Fibroblast of skin of right biceps (primary cell): ENCODE results near the gene RGS6.

Experiments
- DNase-seq: peaks from one replicate; pipeline ENCODE4 v3.0.0-alpha.2; 2013

Gene RGS6

DNA sequence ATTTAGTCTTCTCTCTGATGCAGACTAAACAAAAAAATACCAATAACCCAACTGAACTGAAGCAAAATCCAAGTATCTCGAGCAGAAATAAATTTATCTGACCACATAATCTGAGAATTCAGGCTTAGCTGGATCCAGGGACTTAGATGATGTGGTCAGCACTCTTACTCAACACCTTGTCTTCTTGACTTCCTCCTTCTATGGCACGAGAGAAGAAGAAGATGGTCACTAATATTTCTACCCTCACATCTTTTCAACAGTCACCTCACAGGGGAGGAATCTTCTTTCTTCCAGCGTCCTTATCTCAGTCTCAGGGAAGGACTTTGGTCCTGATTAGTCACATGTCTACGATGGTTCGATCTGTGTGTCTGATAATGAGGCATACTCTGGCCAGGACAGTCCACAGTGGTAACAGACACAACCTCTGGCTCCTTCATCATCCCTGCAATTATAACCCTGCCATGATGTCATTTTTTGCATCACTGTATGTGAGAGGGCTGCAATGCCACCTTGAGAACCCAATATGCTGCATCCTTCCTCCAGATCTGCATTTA, 15.8 kb downstream of the RGS6 start:
- DNase-seq = no peak

- DNase-seq = peak; percentile 1
These were observed 20.4 kb downstream of the RGS6 start for GRCh38 chr14:71952381-71953363.

DNA sequence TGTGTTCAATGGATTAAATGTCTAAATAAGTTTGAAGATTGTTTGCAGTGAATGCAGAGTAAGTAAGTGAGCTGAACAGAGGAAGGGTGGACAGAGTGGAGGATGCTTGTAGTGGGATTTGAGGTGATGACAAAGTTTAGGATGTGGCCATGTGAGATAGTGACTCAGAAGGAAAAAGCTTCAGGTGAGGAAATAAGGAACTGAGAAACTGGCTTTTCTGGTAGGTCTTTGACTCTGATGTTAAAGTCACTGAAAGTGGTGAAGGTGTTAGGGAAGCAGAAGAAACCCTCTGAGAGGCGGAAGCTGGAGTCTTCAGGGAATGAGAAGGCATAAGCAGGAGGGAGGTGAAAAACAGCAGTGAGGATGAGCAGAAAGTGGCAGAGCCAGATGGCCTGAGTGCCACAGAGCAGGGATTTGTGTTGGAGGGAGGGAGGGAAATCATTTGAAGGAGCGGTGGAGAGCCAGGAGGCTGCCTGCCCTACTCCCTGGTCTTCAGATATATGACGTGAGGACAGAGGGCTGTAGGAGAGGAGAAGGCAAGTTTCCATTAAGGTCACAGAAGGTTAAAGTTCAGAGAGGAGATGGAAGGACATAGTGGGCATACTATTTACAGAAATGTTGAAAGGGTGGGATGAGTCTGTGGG, 24.8 kb downstream of the RGS6 start:
- no peak for DNase-seq

DNA sequence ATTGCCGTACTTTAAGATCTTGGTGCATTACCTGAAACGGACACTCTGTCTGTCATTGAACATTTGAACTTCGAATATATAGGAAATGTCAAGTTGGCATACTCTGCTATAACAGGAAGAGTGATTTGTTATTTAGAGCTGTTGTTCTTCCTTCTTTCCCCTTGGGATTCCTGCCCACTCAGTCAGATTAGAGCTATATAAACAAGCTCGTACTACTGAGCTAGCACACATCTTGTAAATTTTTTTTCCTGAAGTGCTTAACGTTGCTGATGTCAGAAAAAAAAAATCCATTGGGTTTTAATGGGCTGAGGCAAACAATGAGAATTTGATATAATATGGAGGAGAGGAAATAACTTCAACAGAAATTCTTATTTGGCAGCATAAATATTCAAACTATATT, 26.8 kb downstream of the RGS6 start:
- DNase-seq = no peak

- no peak for DNase-seq
These were observed 28.5 kb downstream of the RGS6 start for GRCh38 chr14:71960494-71961353.

DNA sequence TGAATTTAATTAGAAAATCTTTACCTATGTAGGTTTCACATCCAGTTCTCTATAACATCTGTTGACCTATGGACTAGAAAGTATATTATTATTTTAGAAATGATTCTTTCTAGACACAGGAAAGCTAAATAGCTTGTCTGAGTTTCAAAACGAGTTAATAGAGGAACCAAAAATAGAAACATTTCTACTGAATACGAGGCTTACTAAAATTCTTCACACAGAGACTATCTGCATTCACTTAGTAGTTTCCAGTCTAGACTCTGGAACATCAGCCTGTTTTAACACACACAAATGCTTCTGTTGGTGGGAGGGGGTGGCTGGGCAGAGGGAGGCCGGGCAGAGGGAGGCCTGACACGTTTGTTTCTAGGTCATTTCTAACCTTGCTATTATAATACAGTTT, 29.7 kb downstream of the RGS6 start:
- DNase-seq = no peak

- no peak for DNase-seq
These were observed 32.5 kb downstream of the RGS6 start for GRCh38 chr14:71964716-71965115.

DNA sequence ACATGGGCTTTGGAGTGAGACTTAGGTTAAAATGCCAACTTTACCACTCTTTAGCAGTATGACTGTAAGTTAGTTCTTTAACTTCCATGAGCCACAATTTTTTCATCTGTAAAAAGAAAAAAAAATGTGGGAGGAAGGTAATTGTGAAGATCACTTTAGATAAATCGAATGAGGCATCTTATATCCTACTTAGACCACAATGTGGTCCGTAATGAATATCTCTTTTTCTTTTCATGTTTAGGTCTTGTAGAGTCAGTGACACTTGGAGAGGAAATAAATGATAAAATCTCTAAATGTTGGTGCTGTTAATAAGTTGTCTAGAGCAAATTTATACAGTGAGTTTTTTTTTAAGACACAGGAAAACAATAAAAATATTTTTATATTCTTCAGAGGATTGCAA, 34.3 kb downstream of the RGS6 start:
- no peak for DNase-seq

GRCh38 chr14:71967704-71968103, 35.5 kb downstream of the RGS6 start:
- DNase-seq = no peak

DNA sequence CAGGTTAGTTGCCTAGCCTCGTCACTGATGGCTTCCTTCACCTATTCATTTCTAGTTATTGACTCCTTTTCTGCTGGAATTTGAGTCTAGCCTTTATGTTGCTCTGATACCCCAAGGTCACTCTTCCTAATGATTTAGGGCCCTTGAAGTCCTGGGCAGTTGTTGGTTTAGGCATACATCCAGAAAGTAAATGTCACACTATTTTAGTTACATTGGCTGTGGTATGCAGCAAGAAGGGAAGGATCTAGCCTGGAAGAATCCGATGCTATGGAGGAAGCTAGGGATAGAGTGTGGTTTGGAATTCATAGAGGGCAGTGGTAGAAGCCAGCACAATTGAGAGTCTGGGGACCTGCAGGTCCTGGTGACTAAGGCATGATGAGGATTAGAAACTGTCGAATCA, 38.0 kb downstream of the RGS6 start:
- DNase-seq = no peak

GRCh38 chr14:71985538-71986189, 53.4 kb downstream of the RGS6 start:
- DNase-seq = no peak

- no peak for DNase-seq
These were observed 56.2 kb downstream of the RGS6 start for GRCh38 chr14:71988476-71988875.

GRCh38 chr14:71988939-71989338, 56.7 kb downstream of the RGS6 start:
- no peak for DNase-seq

GRCh38 chr14:71994416-71994815, 62.2 kb downstream of the RGS6 start:
- DNase-seq = no peak

GRCh38 chr14:71995741-71996140, 63.5 kb downstream of the RGS6 start:
- no peak for DNase-seq

GRCh38 chr14:71996610-71997009, 64.4 kb downstream of the RGS6 start:
- no peak for DNase-seq

DNA sequence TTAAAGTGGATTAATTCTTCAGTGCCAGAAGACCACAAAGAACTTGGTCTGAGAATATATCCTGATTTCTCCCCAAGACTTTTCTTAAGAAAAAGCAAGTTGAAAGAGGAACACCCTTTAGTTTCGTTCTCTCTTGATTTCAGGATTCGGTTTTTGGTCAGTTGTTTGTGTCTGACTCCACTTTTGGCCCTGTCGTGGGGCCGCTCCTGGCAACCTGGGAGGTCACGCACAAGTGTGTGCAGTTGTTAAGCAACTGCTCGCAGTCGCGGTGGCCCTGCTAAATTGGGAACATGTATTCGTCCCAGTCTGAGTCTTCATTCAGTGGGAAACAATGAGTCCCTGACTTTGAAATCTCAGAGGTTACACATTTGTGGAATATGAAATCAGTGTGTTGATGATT, 68.7 kb downstream of the RGS6 start:
- DNase-seq = no peak

GRCh38 chr14:72002731-72003130, 70.5 kb downstream of the RGS6 start:
- DNase-seq = no peak

- no peak for DNase-seq
These were observed 76.4 kb downstream of the RGS6 start for GRCh38 chr14:72008666-72009065.

DNA sequence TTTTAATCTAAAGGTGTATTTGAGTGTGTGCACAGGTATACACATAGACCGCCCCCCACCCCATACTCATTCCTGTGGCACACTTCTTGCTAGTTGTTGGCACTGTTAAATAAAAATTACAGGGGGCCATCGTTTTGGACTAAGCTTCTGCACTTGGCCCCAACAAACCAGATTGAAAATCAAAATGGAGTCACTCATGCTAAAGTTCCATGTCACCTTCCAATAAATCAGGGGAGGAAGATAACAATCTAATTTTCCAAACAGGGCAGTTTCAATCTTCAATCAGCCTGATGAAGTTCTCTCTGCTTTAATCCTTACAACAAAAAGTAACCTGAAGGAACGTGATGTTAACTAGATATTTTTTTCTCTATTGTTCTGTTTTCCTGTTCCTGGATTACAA, 78.2 kb downstream of the RGS6 start:
- DNase-seq = no peak

GRCh38 chr14:72013721-72014345, 81.6 kb downstream of the RGS6 start:
- no peak for DNase-seq

- no peak for DNase-seq
These were observed 82.3 kb downstream of the RGS6 start for GRCh38 chr14:72014486-72014885.
